ENCODE results near the gene ACOT8. TPM values are rescaled to one million over a fixed set of nuclear protein-coding genes. Genes with fewer than 3 reads are reported as not detected.
A peak's percentile ranks its signal among the peaks of the same experiment; 100 is the strongest.

The ACOT8 gene
- total and polyA plus RNA-seq, 9 of the 15 experiments (the other 6 are each of a cell fraction or from before 2014, with no cell fraction given), result 8.2 to 46.7 (median 20.7) TPM

- no peak for TF ChIP-seq CBFB (CRISPR knock-in tag; IDR thresholded peaks at IDR 0.05)
- TF ChIP-seq MXI1 (IDR thresholded peaks at IDR 0.05; ENCODE audit: low read depth, low read length), result no peak
- no peak for TF ChIP-seq ZNF143 (CRISPR knock-in tag; IDR thresholded peaks at IDR 0.05)
- no peak for TF ChIP-seq ZNF764 (CRISPR knock-in tag; IDR thresholded peaks at IDR 0.05; ENCODE audit: low read depth)
- TF ChIP-seq FOXK2 (conservative IDR thresholded peaks at IDR 0.05 in 1 of 2, IDR thresholded peaks at IDR 0.05 in 1 of 2; ENCODE audit: low read depth in 2 of 2), result peak; percentile 73 to 82; a peak in 3 of 4 replicates
- no peak for TF ChIP-seq VEZF1 (CRISPR knock-in tag; IDR thresholded peaks at IDR 0.05)
- TF ChIP-seq IFI16 (CRISPR knock-in tag; IDR thresholded peaks at IDR 0.05), result no peak
- no peak for TF ChIP-seq ZNF253 (CRISPR knock-in tag; conservative IDR thresholded peaks at IDR 0.05)
- TF ChIP-seq TAF9B (IDR thresholded peaks at IDR 0.05; ENCODE audit: partially characterized antibody), result peak; percentile 81
- no peak for TF ChIP-seq CCAR2 (IDR thresholded peaks at IDR 0.05; ENCODE audit: low read depth, low read length)
- no peak for TF ChIP-seq HOMEZ (CRISPR knock-in tag; IDR thresholded peaks at IDR 0.05)
- TF ChIP-seq ATF7 (IDR thresholded peaks at IDR 0.05), result peak; percentile 88
- TF ChIP-seq, protein P1, sequence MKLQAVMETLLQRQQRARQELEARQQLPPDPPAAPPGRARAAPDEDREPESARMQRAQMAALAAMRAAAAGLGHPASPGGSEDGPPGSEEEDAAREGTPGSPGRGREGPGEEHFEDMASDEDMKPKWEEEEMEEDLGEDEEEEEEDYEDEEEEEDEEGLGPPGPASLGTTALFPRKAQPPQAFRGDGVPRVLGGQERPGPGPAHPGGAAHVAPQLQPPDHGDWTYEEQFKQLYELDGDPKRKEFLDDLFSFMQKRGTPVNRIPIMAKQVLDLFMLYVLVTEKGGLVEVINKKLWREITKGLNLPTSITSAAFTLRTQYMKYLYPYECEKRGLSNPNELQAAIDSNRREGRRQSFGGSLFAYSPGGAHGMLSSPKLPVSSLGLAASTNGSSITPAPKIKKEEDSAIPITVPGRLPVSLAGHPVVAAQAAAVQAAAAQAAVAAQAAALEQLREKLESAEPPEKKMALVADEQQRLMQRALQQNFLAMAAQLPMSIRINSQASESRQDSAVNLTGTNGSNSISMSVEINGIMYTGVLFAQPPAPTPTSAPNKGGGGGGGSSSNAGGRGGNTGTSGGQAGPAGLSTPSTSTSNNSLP (IDR thresholded peaks at IDR 0.05; ENCODE audit: borderline replicate concordance, low read depth, low read length), result peak; percentile 99
- TF ChIP-seq BMI1 (IDR thresholded peaks at IDR 0.05; ENCODE audit: low read length), result no peak
- no peak for TF ChIP-seq ZNF124 (CRISPR knock-in tag; IDR thresholded peaks at IDR 0.05)
- TF ChIP-seq MYBL2 (IDR thresholded peaks at IDR 0.05; ENCODE audit: low read depth), result no peak
- no peak for TF ChIP-seq MYBL2 (CRISPR knock-in tag; IDR thresholded peaks at IDR 0.05; ENCODE audit: borderline replicate concordance)
- no peak for TF ChIP-seq HSF4 (CRISPR knock-in tag; IDR thresholded peaks at IDR 0.05; ENCODE audit: borderline replicate concordance)
- no peak for TF ChIP-seq TSHZ1 (CRISPR knock-in tag; IDR thresholded peaks at IDR 0.05)
These were observed at the start of gene ACOT8, which contains the start of gene ZSWIM3 (continued) for GRCh38 chr20:45857114-45857881.

Measured in K562 (cell line).